Mucosa of descending colon (tissue), 3 donors: Measurements from ENCODE around the gene PLPP6. TPM values are rescaled to one million over a fixed set of nuclear protein-coding genes. Genes with fewer than 3 reads are reported as not detected.

Source experiments
- ATAC-seq: fragments of 200-7000 bp; cut with Tn5 transposase; one replicate; pipeline ENCODE4 v1.9.1; 2020; ENCODE audit warnings: mild to moderate bottlenecking, moderate library complexity
- DNase-seq, 3 donors: peaks; one replicate each; pipeline ENCODE4 v3.0.0-alpha.2; 2020
- H3K36me3 ChIP-seq: fragments of 200-600 bp; one replicate; pipeline ENCODE4 v1.8.0; 2021; ENCODE audit warnings: low read depth, mild to moderate bottlenecking
- H3K4me1 ChIP-seq: fragments of 200-600 bp; one replicate; pipeline ENCODE4 v1.8.0; 2021; ENCODE audit warnings: low read depth, mild to moderate bottlenecking
- H3K4me3 ChIP-seq: fragments of 200-600 bp; one replicate; pipeline ENCODE4 v1.8.0; 2021; ENCODE audit warnings: mild to moderate bottlenecking
- H3K9me3 ChIP-seq: fragments of 200-600 bp; one replicate; pipeline ENCODE4 v1.8.0; 2021; ENCODE audit warnings: mild to moderate bottlenecking
- CTCF ChIP-seq: fragments of 200-600 bp; IDR thresholded peaks from one replicate; pipeline ENCODE4 v1.8.0; 2022; ENCODE audit warnings: antibody characterized with exemption, mild to moderate bottlenecking
- intact Hi-C, 2 donors: fragments of 100-400 bp; cut with DNase I in 1 of 2; cut with micrococcal nuclease in 1 of 2; formaldehyde crosslinking; loops; one replicate each; pipeline versions ENCODE4 v1.11.0 to v1.11.1; 2022; cut with DNase I, micrococcal nuclease
- long read RNA-seq, 2 donors: library from polyadenylated mRNA; unstranded; transcript quantifications; one replicate each; pipeline ENCODE4 v2.0.0, GENCODE V29; 2019 to 2021
- total RNA-seq, 3 donors: library from RNA; stranded (reverse); fragmentation: NEBNext Ultra II Directional in 2 of 3; extraction: Animal tissue kit (Norgen Biotek cat#: 25700) in 2 of 3; gene quantifications; one replicate each; pipeline versions ENCODE4 v1.2.1 to v1.2.4, GENCODE V29; 2021 to 2023
- donor health status: DM: no; HTN: no; CAD: no; lungs with moderate emphysema.
- donor health status: DM: no; HTN: no; CAD: no.
- donor health status: DM: no; HTN: yes; CAD: no.

Gene PLPP6
- 10 to 100 TPM in 2 of 3 donors, 1 to 10 TPM in 1; 9.5 to 21.5 (median 17.2) TPM for total RNA-seq
- long read RNA-seq, donor 1, transcript PLPP6-201 (1 exons, 2,944 nt) = major isoform, 28 of 28 reads
- long read RNA-seq, donor 1, partial matches to known transcripts = 0 of 28 reads
- long read RNA-seq, donor 1, other reads (novel, unspliced or antisense) = 0 of 28 reads
- long read RNA-seq, donor 2, transcript PLPP6-201 (1 exons, 2,944 nt) = major isoform, 8 of 8 reads
- long read RNA-seq, donor 2, partial matches to known transcripts = 0 of 8 reads
- long read RNA-seq, donor 2, other reads (novel, unspliced or antisense) = 0 of 8 reads

- ATAC-seq (peak; percentile 94), DNase-seq (peak; percentile 92 to 94 (median 93))
- Histone ChIP-seq H3K36me3 (no peaks in the 10 kb centered on the region), H3K4me3 (peak within 1 kb of the TSS; percentile 87), H3K4me1 (peaks cover 17% of the 10 kb centered on the region), H3K9me3 (no peaks in the 10 kb centered on the region)
- intact Hi-C loops = no loop called here
- peak; percentile 39 for TF ChIP-seq CTCF
Observed at GRCh38 chr9:4662108-4662988, at the start of gene PLPP6. TSS of gene PLPP6 (plus strand) at chr9:4662294. CDS start at chr9:4662376, 82 bp downstream.

- intact Hi-C loops = no loop called here
- Histone ChIP-seq H3K9me3 (no peaks in the 10 kb centered on the region), H3K36me3 (no peaks in the 10 kb centered on the region), H3K4me3 (no peak overlapping the region), H3K4me1 (no peaks in the 10 kb centered on the region)
- ATAC-seq = no peak
- no peak for DNase-seq
- TF ChIP-seq CTCF = no peak
Observed at GRCh38 chr9:4614627-4615026, 47.5 kb upstream of the PLPP6 start.

GRCh38 chr9:4615251-4615650 lies 46.8 kb upstream of the PLPP6 start:
- ATAC-seq = no peak
- no peaks in the 10 kb centered on the region for H3K36me3 ChIP-seq
- no peaks in the 10 kb centered on the region for H3K9me3 ChIP-seq
- no peak overlapping the region for H3K4me3 ChIP-seq
- no peak for TF ChIP-seq CTCF
- no peaks in the 10 kb centered on the region for H3K4me1 ChIP-seq
- no peak for DNase-seq
- intact Hi-C loops = no loop called here

GRCh38 chr9:4615778-4616177 lies 46.3 kb upstream of the PLPP6 start:
- no peak for DNase-seq

GRCh38 chr9:4617752-4618151 lies 44.3 kb upstream of the PLPP6 start:
- Histone ChIP-seq H3K4me3 (no peak overlapping the region), H3K9me3 (no peaks in the 10 kb centered on the region), H3K4me1 (no peaks in the 10 kb centered on the region), H3K36me3 (no peaks in the 10 kb centered on the region)
- ATAC-seq (no peak), DNase-seq (no peak)
- intact Hi-C loops = no loop called here
- TF ChIP-seq CTCF = no peak

More at GRCh38 chr9:4615778-4616177, 46.3 kb upstream of the PLPP6 start:
- no peak for ATAC-seq
- intact Hi-C loops = no loop called here
- no peaks in the 10 kb centered on the region for H3K36me3 ChIP-seq
- no peaks in the 10 kb centered on the region for H3K9me3 ChIP-seq
- H3K4me3 ChIP-seq = no peak overlapping the region
- no peaks in the 10 kb centered on the region for H3K4me1 ChIP-seq
- TF ChIP-seq CTCF = no peak
